ENCODE results near the gene DALRD3.

Gene DALRD3

GRCh38 chr3:48974076-48974864, 44.1 kb downstream of the DALRD3 start:
- no peak for DNase-seq

- DNase-seq = no peak
These were observed 47.8 kb downstream of the DALRD3 start for GRCh38 chr3:48970586-48970985.

DNA sequence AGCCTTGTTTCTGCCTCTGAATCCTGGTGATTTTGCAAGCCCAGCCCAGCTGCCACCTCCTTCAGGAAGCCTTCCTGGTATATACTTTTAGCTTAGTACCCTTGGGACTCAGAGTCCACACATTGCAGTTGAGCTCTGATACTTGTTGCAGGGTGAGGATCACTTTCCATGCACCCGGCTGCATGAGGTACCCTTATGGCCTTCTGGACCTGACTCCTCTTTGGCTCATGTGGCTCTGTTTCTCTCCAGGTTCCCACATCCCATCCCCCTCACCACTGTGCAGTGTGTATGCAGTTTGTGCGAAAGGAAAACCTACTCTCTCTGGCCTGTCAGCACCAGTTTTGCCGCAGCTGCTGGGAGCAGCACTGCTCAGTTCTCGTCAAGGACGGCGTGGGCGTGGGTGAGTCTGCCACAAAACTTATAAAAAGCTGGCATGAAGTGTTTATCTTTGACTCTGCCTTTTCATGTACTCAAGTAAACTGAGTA, 51.5 kb downstream of the DALRD3 start:
- DNase-seq = no peak

DNA sequence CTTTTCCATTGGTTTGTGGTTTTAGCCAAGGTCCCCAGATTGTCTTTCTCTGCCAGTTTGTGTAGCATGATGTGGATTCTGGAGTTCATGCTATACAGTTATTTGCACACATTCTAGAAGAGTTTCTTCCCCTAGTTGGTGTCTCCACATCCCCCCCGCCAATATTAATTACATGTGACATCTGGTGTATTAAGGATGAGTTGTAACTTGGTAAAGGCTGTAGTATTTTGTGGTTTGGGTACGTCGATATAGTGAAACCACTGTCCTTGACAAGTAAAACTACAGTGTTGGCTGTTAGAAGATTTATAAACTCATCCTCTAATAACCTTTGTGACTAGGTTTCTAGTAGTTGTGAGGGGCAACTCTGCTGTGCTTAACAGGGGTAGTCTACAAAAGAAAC, 52.0 kb downstream of the DALRD3 start:
- no peak for DNase-seq
